Activated CD4-positive, CD25-positive, alpha-beta regulatory T cell (primary cell): Measurements from ENCODE around the gene THAP11.

ENCODE experiments used
- DNase-seq, 4 experiments: peaks; one replicate each; lab custom pipeline; 2025; lab: John Stamatoyannopoulos, UW

Gene THAP11

GRCh38 chr16:67841816-67842508, at the start of gene THAP11:
TSS of gene THAP11 (plus strand) at chr16:67842320. CDS start at chr16:67842555, 235 bp downstream.
- DNase-seq = peak; percentile 82 to 89 (median 87)

DNA sequence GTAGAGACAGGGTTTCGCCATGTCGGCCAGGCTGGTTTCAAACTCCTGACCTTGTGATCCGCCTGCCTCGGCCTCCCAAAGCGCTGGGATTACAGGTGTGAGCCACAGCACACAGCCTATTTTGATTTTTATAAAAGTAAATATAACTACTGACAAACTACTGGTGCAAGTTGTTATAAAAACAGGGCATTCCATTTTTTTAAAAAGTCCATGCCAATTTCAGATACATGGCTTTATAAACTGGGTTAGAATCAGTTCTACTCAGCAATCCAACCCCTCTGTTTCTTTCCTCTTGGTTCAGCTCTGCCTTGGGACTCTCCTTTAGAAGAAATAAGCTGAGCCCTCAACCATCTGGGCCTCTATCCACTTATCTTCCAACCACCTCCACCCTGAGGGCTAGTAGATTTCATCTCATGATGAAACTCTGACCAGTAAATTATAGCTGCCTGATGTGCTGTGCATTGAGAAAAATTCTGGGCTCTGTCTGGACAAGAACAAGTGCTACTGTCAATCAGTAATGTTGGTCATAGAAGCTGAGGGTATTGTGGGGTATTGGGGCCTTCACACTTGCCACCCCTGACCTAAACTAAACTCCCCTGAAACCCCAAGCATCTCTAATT, 45.9 kb upstream of the THAP11 start:
- DNase-seq = no peak

- no peak for DNase-seq
Observed at GRCh38 chr16:67800338-67800926, 41.7 kb upstream of the THAP11 start.

GRCh38 chr16:67801241-67801640, 40.9 kb upstream of the THAP11 start:
- DNase-seq = no peak

DNA sequence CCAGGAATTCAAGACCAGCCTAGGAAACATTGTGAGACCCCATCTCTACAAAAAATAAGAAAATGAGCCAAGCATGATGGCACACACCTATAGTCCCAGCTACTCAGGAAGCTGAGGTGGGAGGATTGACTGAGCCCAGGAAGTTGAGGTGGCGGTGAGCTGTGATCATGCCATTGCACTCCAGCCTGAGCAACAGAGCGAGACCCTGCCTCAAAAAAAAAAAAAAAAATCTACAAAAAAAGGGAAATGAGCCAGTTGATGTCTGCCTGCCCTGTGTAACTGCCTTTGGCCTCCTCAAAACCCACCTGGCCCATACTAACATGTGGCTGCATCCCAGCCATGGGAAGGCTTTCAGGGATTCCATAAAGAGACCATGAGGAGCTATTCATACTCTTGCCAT, 40.2 kb upstream of the THAP11 start:
- no peak for DNase-seq

DNA sequence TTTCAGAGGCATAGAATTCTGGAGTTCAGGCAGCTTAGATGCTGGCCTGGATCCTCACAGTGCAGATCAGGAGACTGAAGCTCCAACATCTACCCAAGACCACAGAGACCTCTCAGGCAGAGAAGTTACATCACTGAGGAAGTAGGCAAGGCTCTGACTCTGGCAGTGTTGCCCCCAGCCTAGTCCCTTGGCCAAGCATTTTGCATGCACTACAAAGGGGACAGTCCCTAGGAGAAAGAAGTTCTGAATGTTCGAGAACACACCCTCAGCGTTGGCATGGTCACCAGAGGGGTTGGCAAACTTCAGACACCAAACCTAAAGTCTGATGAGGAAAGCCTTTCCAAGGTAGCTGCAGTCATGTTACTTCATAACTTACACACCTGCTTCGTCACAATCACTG, 38.2 kb upstream of the THAP11 start:
- no peak for DNase-seq

DNA sequence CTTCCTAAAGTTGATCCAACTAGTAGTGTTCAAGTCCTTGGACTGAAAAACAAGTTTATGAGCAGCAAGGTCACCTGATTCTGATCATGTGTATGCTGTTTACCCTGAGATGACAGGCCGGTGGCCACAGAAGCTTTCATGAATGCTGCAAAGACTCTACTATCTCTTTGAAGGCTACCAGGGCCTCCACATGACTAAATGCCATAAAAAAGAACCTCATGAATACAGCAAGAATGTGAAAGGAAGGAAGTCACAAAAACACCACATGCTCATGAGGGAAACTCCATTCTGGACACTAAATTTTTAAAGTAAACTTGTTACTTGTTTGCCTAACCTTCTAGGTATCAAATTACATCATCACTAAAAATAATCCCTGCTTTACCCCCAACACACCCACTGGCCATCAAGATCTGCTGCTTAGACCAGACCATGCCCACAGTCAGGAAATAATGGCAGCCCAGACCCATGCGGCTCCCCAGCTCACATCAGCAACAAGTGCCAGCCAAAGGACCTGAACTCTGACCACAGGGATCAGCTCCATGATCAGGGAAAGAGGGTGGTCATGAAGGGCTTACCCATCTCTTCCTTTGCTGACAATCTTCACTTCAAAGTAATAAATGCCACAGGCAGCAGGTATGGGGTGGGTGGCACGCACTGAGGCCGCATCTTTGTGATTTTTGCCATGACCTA, 37.1 kb upstream of the THAP11 start:
- DNase-seq = no peak

GRCh38 chr16:67805718-67806427, 36.2 kb upstream of the THAP11 start:
- DNase-seq = peak in 1 of 4 experiments; percentile 7

GRCh38 chr16:67806428-67807147, 35.5 kb upstream of the THAP11 start, which contains the start of the genes RANBP10 and TSNAXIP1:
TSS of gene RANBP10 (minus strand) at chr16:67806560. CDS start at chr16:67806536, 24 bp downstream.
TSS of gene TSNAXIP1 (plus strand) at chr16:67806889. CDS start at chr16:67807150, 261 bp downstream.
- peak; percentile 88 to 93 (median 90) for DNase-seq

DNA sequence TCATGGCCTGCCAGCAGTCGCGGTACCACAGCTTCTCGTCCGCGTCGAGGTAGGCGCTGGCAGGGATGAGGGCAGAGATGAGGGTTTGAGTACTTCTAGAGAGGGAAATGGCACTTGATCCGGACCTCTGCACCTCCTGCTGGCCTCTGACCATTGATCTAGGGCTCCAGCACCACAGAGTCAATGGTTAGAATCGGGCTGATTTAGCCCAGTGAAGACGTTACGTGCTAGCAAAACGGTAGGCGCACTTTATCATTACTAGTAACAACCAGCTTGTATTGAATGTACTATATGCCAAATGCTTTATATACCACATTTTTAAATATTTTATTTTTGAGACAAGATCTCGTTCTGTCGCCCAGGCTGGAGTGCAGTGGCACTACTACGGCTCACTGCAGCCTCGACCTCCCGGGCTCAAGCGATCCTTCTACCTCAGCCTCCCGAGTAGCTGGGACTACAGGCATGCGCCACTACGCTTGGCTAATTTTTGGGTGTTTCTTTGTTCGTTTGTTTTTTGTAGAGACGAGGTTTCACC, 34.9 kb upstream of the THAP11 start:
- DNase-seq = no peak

- DNase-seq = no peak
Observed at GRCh38 chr16:67811899-67812298, 30.2 kb upstream of the THAP11 start.

DNA sequence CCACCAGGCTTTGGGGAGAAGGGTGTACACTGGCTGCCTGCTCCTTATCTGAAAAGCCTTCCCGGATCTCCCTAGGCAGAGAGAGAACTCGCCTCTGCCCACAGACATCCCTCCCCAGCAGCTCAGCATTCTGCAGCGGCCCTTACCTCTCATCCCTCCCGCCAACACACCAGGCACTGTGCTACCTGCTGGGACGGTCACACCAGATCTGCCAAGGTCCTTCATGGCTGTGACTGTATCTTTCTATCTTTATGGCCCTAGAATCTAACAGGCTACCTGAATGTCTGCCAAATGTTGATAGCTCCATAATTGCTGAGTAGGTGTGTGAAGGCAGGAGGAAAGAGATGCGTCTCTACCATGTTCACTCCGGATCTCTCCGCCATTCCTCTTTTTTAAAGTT, 27.6 kb upstream of the THAP11 start:
- no peak for DNase-seq

GRCh38 chr16:67820608-67821259, 21.4 kb upstream of the THAP11 start:
- DNase-seq = no peak

DNA sequence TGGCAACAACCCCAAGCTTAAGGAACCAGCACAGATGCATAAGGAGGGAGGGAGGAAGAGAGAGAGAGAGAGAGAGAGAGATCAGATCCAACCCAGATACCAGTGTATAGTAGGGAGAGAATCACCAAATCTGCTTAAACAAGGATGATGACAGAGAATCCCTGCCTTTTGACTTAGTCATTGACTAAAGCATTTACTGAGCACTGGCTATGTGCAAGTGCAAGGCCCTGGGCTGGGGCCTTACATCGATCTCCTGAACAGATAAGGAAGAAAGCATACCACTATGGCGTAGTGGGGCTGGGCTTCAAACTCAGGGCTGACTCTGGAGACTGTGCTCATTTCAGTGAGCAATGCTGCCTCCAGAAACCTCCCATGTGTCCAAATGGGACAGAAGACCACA, 19.6 kb upstream of the THAP11 start:
- no peak for DNase-seq

DNA sequence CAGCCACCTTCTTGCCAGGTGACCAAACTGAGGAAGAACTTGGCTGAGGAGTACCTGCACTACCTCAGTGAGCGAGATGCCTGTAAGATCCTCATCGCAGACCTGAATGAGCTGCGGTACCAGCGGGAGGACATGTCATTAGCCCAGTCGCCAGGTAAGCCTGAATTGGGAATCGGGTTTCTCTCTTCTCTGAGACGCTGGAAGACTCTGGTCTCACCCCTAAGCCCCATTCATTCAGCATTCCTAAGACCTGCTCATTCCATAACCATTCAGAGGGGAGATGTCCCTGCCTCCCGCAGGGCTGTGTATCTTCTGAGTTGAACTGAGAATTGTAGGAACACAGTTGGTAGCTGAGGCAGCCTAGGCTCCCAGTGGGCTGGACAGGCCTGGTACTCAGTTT, 17.0 kb upstream of the THAP11 start:
- DNase-seq = no peak

GRCh38 chr16:67825906-67826305, 16.2 kb upstream of the THAP11 start:
- no peak for DNase-seq

- no peak for DNase-seq
Observed at GRCh38 chr16:67828651-67829050, 13.5 kb upstream of the THAP11 start.

GRCh38 chr16:67833030-67833414, 9.1 kb upstream of the THAP11 start:
- no peak for DNase-seq

DNA sequence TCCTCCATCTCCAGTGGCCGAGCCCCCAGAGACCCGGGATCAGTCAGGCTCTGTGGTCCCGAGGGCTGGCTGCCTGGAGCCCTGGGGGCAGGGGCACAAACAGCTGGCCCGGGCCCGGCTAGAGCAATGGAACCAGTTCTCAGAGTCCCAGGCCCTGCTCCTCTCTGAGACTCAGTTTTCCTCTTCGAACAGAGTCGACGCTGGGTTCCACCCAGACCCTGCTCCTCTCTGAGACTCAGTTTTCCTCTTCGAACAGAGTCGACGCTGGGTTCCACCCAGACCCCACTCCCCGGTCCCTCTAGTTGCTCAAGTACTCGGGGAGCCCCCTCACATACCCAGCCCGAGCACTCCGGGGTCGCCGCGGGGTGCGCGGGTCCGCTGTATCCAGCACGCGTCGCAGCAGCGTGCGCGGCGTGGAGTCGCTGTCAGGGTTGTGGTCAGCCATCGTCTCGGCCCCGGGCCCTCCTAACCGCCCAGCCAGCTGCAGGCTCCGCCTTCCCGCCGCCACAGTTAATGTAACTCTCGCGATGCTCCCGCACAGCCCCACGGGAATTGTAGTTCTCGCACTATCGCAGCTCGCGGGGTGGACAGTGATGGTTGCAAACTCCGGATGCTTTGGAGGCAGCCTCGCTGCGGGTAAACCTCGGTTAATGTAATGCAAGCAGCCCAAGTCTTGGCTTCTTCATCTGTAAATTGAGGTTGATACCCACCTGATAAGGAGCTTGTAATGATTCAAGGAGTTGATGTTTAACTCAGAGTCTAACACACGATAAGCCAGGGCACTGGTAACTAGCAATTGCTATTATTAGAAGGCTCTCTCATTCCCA, 8.5 kb upstream of the THAP11 start:
- peak; percentile 80 to 88 (median 82) for DNase-seq

DNA sequence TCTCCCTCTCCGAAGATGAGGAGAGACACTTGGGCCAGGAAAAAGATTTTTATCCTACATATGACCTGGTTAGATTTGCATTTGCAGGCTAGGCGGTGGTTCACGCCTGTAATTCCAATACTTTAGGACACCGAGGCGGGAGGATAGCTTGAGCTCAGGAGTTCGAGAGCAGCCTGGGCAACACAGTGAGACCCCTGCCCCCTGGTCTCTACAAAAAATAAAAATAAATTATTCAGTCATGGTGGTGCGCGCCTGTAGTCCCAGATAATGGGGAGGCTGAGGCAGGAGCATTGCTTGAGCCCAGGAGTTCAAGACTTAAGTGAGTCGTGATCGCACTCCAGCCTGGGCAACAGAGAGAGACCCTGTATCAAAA, 7.9 kb upstream of the THAP11 start:
- DNase-seq = no peak
